ENCODE results near the gene GALP. TPM values are rescaled to one million over a fixed set of nuclear protein-coding genes. Genes with fewer than 3 reads are reported as not detected.
"Not testable (repeated sequence)": the region's sequence is repeated elsewhere in the genome, so short reads cannot be mapped to it uniquely, and the experiment has no call there.

GALP gene
- total RNA-seq: not detected

- ATAC-seq; DNase-seq (ENCODE audit: low spot score); intact Hi-C loops (cut with DNase I): not testable (repeated sequence)
Observed at GRCh38 chr19:56175861-56176307, at the start of gene GALP. TSS of gene GALP (plus strand) at chr19:56176008. CDS start at chr19:56177109, 1,101 bp downstream.

GRCh38 chr19:56126983-56127780 lies 48.6 kb upstream of the GALP start:
- no peak for DNase-seq (ENCODE audit: low spot score)
- no peak for ATAC-seq
- intact Hi-C loops (cut with DNase I): no loop called here

- ATAC-seq (no peak), DNase-seq (ENCODE audit: low spot score) (no peak)
- intact Hi-C loops (cut with DNase I): no loop called here
Observed at GRCh38 chr19:56130006-56130405, 45.8 kb upstream of the GALP start.

GRCh38 chr19:56131651-56132050 lies 44.2 kb upstream of the GALP start:
- no peak for DNase-seq (ENCODE audit: low spot score)

GRCh38 chr19:56132316-56132822 lies 43.4 kb upstream of the GALP start:
- DNase-seq (ENCODE audit: low spot score): no peak
- intact Hi-C loops (cut with DNase I): no loop called here
- ATAC-seq: peak; percentile 91

More at GRCh38 chr19:56131651-56132050, 44.2 kb upstream of the GALP start:
- intact Hi-C loops (cut with DNase I): no loop called here
- ATAC-seq: no peak

GRCh38 chr19:56133858-56134653 lies 41.8 kb upstream of the GALP start:
- DNase-seq (ENCODE audit: low spot score) (no peak), ATAC-seq (no peak)

GRCh38 chr19:56134654-56134921 lies 41.2 kb upstream of the GALP start:
- ATAC-seq: no peak
- intact Hi-C loops (cut with DNase I): no loop called here
- DNase-seq (ENCODE audit: low spot score): no peak

More at GRCh38 chr19:56133858-56134653, 41.8 kb upstream of the GALP start:
- intact Hi-C loops (cut with DNase I): no loop called here

GRCh38 chr19:56136362-56136761 lies 39.4 kb upstream of the GALP start:
- intact Hi-C loops (cut with DNase I): no loop called here
- ATAC-seq (no peak), DNase-seq (ENCODE audit: low spot score) (no peak)

- intact Hi-C loops (cut with DNase I): no loop called here
- ATAC-seq (no peak), DNase-seq (ENCODE audit: low spot score) (no peak)
Observed at GRCh38 chr19:56137405-56137804, 38.4 kb upstream of the GALP start.

- DNase-seq (ENCODE audit: low spot score) (no peak), ATAC-seq (no peak)
- intact Hi-C loops (cut with DNase I): no loop called here
Observed at GRCh38 chr19:56138069-56138468, 37.7 kb upstream of the GALP start.

GRCh38 chr19:56139847-56140582 lies 35.8 kb upstream of the GALP start:
- ATAC-seq (no peak), DNase-seq (ENCODE audit: low spot score) (no peak)
- intact Hi-C loops (cut with DNase I): no loop called here

GRCh38 chr19:56140583-56141416 lies 35.0 kb upstream of the GALP start, which contains the start of gene ZNF444:
TSS of gene ZNF444 (plus strand) at chr19:56141287. CDS start at chr19:56146912, 5,625 bp downstream.
- DNase-seq (ENCODE audit: low spot score) (peak; percentile 99), ATAC-seq (peak; percentile 97)
- intact Hi-C loops (cut with DNase I): no loop called here

GRCh38 chr19:56141417-56141993 lies 34.3 kb upstream of the GALP start:
- intact Hi-C loops (cut with DNase I): no loop called here
- no peak for ATAC-seq

GRCh38 chr19:56142087-56142787 lies 33.6 kb upstream of the GALP start:
- DNase-seq (ENCODE audit: low spot score) (no peak), ATAC-seq (no peak)
- intact Hi-C loops (cut with DNase I): no loop called here

More at GRCh38 chr19:56141417-56141993, 34.3 kb upstream of the GALP start:
- peak; percentile 69 for DNase-seq (ENCODE audit: low spot score)

- intact Hi-C loops (cut with DNase I): no loop called here
- ATAC-seq: no peak
Observed at GRCh38 chr19:56142897-56143434, 32.8 kb upstream of the GALP start.

GRCh38 chr19:56144376-56144775 lies 31.4 kb upstream of the GALP start:
- DNase-seq (ENCODE audit: low spot score) (no peak), ATAC-seq (no peak)
- intact Hi-C loops (cut with DNase I): no loop called here

More at GRCh38 chr19:56142897-56143434, 32.8 kb upstream of the GALP start:
- DNase-seq (ENCODE audit: low spot score): no peak

- intact Hi-C loops (cut with DNase I): no loop called here
- no peak for ATAC-seq
- DNase-seq (ENCODE audit: low spot score): no peak
Observed at GRCh38 chr19:56144831-56145230, 31.0 kb upstream of the GALP start.

All from sciatic nerve (tissue), 2 donors.